ENCODE measurements around the gene ROPN1B. TPM values are rescaled to one million over a fixed set of nuclear protein-coding genes. Genes with fewer than 3 reads are reported as not detected.

Gene ROPN1B
- total RNA-seq, 6 donors from 2014 or later = 0.76 to 6.3 (median 2.0) TPM; not detected in 2

- DNase-seq (no peak), ATAC-seq (ENCODE audit: low FRiP score in 2 of 2) (peak in 1 of 2 donors; percentile 20)
- WGBS, 2 donors = 100% methylated on average over 3 of the region's 3 CpGs
- no peak overlapping the region for H3K4me3 ChIP-seq
- H3K27ac ChIP-seq = no peak overlapping the region
- no peaks in the 10 kb centered on the region for H3K27me3 ChIP-seq
- no peak for TF ChIP-seq CTCF (IDR thresholded peaks at IDR 0.05)
- TF ChIP-seq POLR2A (IDR thresholded peaks at IDR 0.05) = no peak
- H3K36me3 ChIP-seq = peaks cover 6 to 55% (median 18%) of the 10 kb centered on the region in 4 donors
- H3K4me1 ChIP-seq = no peaks in the 10 kb centered on the region
- H3K9me3 ChIP-seq = no peaks in the 10 kb centered on the region
These were observed 39.2 kb downstream of the ROPN1B start for GRCh38 chr3:126008219-126008618.

GRCh38 chr3:126009181-126009580, 40.2 kb downstream of the ROPN1B start:
- no peaks in the 10 kb centered on the region for H3K9me3 ChIP-seq
- no peak for DNase-seq
- H3K36me3 ChIP-seq = peaks cover 6 to 60% (median 20%) of the 10 kb centered on the region in 4 donors
- no peaks in the 10 kb centered on the region for H3K4me1 ChIP-seq
- no peak for TF ChIP-seq POLR2AphosphoS5 (IDR thresholded peaks at IDR 0.05)
- no peak for TF ChIP-seq POLR2A (IDR thresholded peaks at IDR 0.05)
- no peak for TF ChIP-seq EP300 (IDR thresholded peaks at IDR 0.05)
- no peak for TF ChIP-seq CTCF (IDR thresholded peaks at IDR 0.05)
- H3K27ac ChIP-seq = no peak overlapping the region
- WGBS, 2 donors = 91 to 92% methylated on average over 3 of the region's 3 CpGs
- no peak for ATAC-seq (ENCODE audit: low FRiP score in 2 of 2)
- H3K27me3 ChIP-seq = no peaks in the 10 kb centered on the region
- H3K4me3 ChIP-seq = no peak overlapping the region

GRCh38 chr3:126013751-126014156, 44.8 kb downstream of the ROPN1B start:
- H3K9me3 ChIP-seq = no peaks in the 10 kb centered on the region
- H3K36me3 ChIP-seq = peaks cover 0 to 59% (median 13%) of the 10 kb centered on the region in 4 donors
- no peak overlapping the region for H3K27ac ChIP-seq
- H3K4me3 ChIP-seq = no peak overlapping the region
- H3K27me3 ChIP-seq = no peaks in the 10 kb centered on the region
- ATAC-seq (ENCODE audit: low FRiP score in 2 of 2) (no peak), DNase-seq (no peak)
- TF ChIP-seq CTCF (IDR thresholded peaks at IDR 0.05) = no peak
- TF ChIP-seq POLR2AphosphoS5 (IDR thresholded peaks at IDR 0.05) = no peak
- H3K4me1 ChIP-seq = no peaks in the 10 kb centered on the region
- 88 to 89% methylated on average over 4 to 8 of the region's 8 CpGs for WGBS, 2 donors

- no peak overlapping the region for H3K4me3 ChIP-seq
- no peak for DNase-seq
- 85 to 86% methylated on average over 2 to 4 of the region's 4 CpGs for WGBS, 2 donors
- TF ChIP-seq POLR2A (IDR thresholded peaks at IDR 0.05) (no peak), EP300 (IDR thresholded peaks at IDR 0.05) (no peak)
- no peaks in the 10 kb centered on the region for H3K9me3 ChIP-seq
- H3K36me3 ChIP-seq = peaks cover 0 to 55% (median 13%) of the 10 kb centered on the region in 4 donors
- no peak for ATAC-seq (ENCODE audit: low FRiP score in 2 of 2)
- no peaks in the 10 kb centered on the region for H3K27me3 ChIP-seq
- H3K4me1 ChIP-seq = no peaks in the 10 kb centered on the region
- H3K27ac ChIP-seq = no peak overlapping the region
These were observed 45.3 kb downstream of the ROPN1B start for GRCh38 chr3:126014252-126014651.

- Histone ChIP-seq H3K9me3 (no peaks in the 10 kb centered on the region), H3K36me3 (peaks cover 0 to 49% (median 15%) of the 10 kb centered on the region in 4 donors), H3K4me1 (no peaks in the 10 kb centered on the region), H3K27ac (no peak overlapping the region), H3K27me3 (no peaks in the 10 kb centered on the region), H3K4me3 (no peak overlapping the region)
- TF ChIP-seq CTCF (IDR thresholded peaks at IDR 0.05) (no peak), POLR2AphosphoS5 (IDR thresholded peaks at IDR 0.05) (no peak), POLR2A (IDR thresholded peaks at IDR 0.05) (no peak), EP300 (IDR thresholded peaks at IDR 0.05) (no peak)
- DNase-seq (no peak), ATAC-seq (ENCODE audit: low FRiP score in 2 of 2) (no peak)
- WGBS, 2 donors = 89 to 94% methylated on average over 8 to 9 of the region's 10 CpGs
These were observed 46.1 kb downstream of the ROPN1B start for GRCh38 chr3:126015075-126015474.
